ENCODE results near the gene MAB21L4.

DNA sequence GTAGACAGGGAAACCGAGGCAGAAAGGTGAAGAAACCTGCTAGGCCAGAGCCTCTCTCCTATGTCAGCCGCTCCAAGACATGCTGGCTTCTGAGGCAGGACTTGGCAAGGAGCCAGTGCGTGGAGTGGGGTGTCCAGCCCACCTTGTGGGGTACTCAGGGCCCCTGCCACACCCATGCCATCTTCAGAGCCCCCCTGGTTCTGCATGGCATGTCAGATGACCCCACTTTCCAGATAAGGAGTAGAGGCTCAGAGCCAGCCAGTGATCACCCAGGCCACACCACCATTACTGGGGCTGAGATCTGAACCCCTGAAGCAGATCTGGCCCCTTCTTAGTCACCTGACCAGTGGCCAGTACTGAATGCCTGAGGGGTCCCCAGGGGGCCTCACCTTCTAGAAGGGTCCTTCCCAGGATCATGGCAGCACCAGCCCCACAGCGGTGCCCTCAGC, 24.9 kb upstream of the MAB21L4 start:
- TF ChIP-seq, protein P1, sequence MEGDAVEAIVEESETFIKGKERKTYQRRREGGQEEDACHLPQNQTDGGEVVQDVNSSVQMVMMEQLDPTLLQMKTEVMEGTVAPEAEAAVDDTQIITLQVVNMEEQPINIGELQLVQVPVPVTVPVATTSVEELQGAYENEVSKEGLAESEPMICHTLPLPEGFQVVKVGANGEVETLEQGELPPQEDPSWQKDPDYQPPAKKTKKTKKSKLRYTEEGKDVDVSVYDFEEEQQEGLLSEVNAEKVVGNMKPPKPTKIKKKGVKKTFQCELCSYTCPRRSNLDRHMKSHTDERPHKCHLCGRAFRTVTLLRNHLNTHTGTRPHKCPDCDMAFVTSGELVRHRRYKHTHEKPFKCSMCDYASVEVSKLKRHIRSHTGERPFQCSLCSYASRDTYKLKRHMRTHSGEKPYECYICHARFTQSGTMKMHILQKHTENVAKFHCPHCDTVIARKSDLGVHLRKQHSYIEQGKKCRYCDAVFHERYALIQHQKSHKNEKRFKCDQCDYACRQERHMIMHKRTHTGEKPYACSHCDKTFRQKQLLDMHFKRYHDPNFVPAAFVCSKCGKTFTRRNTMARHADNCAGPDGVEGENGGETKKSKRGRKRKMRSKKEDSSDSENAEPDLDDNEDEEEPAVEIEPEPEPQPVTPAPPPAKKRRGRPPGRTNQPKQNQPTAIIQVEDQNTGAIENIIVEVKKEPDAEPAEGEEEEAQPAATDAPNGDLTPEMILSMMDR (IDR thresholded peaks at IDR 0.05 in 2 of 3, conservative IDR thresholded peaks at IDR 0.05 in 1 of 3; ENCODE audit: borderline replicate concordance in 1 of 3, insufficient read depth in 1 of 3, low read depth in 2 of 3, low read length in 2 of 3): no peak
- TF ChIP-seq MAX (IDR thresholded peaks at IDR 0.05) (no peak), EGR1 (IDR thresholded peaks at IDR 0.05; ENCODE audit: low read depth) (no peak)
